Measurements from ENCODE around the gene FIGLA. TPM values are rescaled to one million over a fixed set of nuclear protein-coding genes. Genes with fewer than 3 reads are reported as not detected.
"Not testable (repeated sequence)": the region's sequence is repeated elsewhere in the genome, so short reads cannot be mapped to it uniquely, and the experiment has no call there.

FIGLA gene
- total RNA-seq, 2 donors from 2014 or later, result not detected

DNA sequence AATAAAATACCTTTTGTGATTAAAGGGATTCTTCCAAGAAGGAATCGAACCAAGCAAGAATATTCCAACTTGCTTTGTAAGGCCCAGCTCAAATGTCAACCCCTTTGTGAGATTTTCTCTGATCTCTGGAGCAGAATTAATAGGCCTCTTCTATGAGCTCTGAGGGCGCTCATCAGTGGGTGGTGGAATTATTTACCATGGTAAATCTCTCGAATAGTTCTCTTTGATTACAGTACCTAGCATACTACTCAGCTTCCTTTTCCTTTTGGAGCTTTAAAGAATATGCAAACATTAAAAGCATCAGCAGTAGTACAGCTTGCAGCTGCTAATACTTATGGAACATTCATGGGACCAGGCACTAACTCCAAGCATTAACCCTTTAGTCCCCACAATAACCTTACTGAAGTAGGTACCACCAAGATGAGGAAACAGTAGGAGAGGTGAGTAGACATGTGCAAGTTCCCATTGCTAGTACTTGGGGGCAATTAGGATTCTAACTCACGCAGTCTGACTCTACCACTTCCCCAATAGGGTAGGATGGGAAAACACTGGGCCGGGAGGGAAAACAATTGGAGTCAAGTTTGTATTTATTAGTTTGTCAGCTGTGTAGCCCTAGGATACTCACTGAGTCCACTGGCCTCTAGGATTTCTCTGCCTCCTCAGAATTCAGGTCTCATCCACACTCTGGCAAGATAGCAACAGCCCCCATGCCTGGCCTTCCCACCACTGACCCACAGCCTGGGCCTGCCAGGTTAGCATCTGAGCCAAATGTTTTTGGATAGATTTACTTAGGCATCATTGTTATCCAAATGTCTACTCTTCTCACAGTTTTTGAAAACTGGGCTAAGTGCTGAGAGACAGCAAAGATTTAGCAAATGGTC is 44.1 kb downstream of the FIGLA start:
- no peaks in the 10 kb centered on the region for H3K36me3 ChIP-seq
- no peak overlapping the region for H3K27ac ChIP-seq
- TF ChIP-seq, protein P1, sequence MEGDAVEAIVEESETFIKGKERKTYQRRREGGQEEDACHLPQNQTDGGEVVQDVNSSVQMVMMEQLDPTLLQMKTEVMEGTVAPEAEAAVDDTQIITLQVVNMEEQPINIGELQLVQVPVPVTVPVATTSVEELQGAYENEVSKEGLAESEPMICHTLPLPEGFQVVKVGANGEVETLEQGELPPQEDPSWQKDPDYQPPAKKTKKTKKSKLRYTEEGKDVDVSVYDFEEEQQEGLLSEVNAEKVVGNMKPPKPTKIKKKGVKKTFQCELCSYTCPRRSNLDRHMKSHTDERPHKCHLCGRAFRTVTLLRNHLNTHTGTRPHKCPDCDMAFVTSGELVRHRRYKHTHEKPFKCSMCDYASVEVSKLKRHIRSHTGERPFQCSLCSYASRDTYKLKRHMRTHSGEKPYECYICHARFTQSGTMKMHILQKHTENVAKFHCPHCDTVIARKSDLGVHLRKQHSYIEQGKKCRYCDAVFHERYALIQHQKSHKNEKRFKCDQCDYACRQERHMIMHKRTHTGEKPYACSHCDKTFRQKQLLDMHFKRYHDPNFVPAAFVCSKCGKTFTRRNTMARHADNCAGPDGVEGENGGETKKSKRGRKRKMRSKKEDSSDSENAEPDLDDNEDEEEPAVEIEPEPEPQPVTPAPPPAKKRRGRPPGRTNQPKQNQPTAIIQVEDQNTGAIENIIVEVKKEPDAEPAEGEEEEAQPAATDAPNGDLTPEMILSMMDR (IDR thresholded peaks at IDR 0.05), result no peak
- H3K9me3 ChIP-seq, result no peaks in the 10 kb centered on the region
- H3K27me3 ChIP-seq, result no peaks in the 10 kb centered on the region
- no peak overlapping the region for H3K4me3 ChIP-seq
- H3K4me1 ChIP-seq, result no peaks in the 10 kb centered on the region
- DNase-seq (ENCODE audit: low spot score), result no peak

DNA sequence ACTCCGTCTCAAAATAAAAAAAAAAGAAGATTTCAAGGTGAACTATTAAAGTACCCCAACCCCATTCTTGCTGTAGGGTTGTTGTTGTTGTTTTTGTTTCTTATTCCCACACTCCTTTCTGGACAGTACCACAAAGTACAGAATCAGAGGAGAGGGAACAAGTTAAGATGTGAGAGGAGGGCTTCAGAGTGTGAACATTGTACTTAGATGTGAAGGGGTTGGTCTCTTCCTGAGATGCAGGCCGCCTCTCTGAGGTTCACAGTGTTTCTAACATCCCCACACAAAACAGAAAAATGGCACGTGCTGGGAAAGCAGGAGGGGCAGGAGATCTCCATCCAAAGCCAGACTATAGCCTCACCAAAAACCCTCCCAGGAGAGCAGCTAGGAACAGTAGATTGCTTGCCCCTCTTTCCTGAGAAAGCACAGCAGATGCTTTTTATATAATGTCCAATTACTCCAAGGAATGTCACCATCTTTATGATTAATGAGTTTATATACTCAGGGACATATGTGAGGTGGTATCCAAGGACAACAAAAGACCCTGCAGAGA is 45.1 kb downstream of the FIGLA start:
- Histone ChIP-seq H3K27ac (no peak overlapping the region), H3K4me3 (no peak overlapping the region), H3K36me3 (no peaks in the 10 kb centered on the region), H3K4me1 (no peaks in the 10 kb centered on the region), H3K9me3 (peaks cover 0 to 4% of the 10 kb centered on the region in 2 donors), H3K27me3 (no peaks in the 10 kb centered on the region)
- DNase-seq (ENCODE audit: low spot score), result no peak
- TF ChIP-seq, protein P1 (IDR thresholded peaks at IDR 0.05), result no peak

DNA sequence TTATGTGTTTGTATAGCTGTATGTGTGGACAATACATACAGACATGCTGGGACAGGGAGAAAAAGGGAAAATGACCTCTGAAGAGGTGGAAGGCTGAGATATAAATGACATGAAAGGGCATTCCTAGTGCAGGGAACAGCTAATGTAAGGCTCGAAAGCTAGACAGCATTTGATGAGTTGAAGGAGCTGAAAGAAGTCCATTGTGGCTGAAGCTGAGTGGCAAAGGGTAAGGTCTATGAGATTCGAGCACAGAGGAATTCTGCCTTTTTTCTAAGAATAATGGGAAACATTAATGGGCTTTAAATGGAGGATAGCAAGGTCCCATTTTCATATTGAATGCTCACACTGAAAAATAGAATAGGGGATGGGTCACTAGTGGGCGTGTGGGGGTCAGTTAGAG is 46.0 kb downstream of the FIGLA start:
- Histone ChIP-seq H3K27me3 (no peaks in the 10 kb centered on the region), H3K4me3 (no peak overlapping the region), H3K4me1 (no peaks in the 10 kb centered on the region), H3K27ac (no peak overlapping the region), H3K9me3 (peaks cover 0 to 14% of the 10 kb centered on the region in 2 donors), H3K36me3 (no peaks in the 10 kb centered on the region)
- TF ChIP-seq, protein P1 (IDR thresholded peaks at IDR 0.05), result no peak
- no peak for DNase-seq (ENCODE audit: low spot score)

DNA sequence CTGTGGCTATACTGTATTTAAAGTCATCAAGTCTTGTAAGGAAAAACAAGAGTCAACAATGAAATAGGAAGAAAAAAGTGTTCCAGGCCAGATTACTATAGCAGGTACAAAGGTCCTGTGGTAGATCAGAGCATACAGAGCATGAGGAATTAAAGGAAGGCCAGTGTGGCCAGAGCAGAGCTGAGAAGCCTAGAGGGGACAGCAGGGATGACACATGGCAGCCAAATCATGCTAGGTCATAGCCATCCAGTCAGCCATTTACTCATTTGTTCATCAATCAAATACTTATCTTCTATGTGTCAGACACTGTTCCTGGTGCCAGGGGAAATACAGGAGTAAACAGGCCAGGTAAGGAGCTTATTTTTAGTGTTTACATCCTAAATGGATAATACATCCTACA is 46.8 kb downstream of the FIGLA start:
- DNase-seq (ENCODE audit: low spot score), result no peak
- TF ChIP-seq, protein P1 (IDR thresholded peaks at IDR 0.05), result no peak
- Histone ChIP-seq H3K9me3 (peaks cover 0 to 14% of the 10 kb centered on the region in 2 donors), H3K27me3 (no peaks in the 10 kb centered on the region), H3K4me3 (no peak overlapping the region), H3K27ac (no peak overlapping the region), H3K36me3 (no peaks in the 10 kb centered on the region), H3K4me1 (no peaks in the 10 kb centered on the region)

DNA sequence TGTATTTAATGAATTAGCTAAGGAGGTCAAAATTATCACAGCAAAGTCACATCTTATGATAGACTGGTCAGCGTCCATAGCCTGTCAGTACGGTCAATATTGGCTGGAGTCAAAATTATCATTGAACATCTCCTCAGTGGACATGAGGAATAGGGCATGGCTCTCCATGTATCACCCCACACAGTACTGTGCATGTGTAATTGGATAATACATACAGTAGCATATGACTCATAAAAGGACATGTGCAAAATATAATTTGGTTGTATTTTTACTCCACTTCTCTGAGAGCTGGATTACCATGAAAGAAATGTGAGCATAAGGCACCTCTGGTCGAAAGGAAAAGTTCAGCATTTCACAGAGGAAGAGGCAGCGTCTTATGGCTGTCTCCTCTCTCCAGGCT is 47.4 kb downstream of the FIGLA start:
- peaks cover 0 to 14% of the 10 kb centered on the region in 2 donors for H3K9me3 ChIP-seq

DNA sequence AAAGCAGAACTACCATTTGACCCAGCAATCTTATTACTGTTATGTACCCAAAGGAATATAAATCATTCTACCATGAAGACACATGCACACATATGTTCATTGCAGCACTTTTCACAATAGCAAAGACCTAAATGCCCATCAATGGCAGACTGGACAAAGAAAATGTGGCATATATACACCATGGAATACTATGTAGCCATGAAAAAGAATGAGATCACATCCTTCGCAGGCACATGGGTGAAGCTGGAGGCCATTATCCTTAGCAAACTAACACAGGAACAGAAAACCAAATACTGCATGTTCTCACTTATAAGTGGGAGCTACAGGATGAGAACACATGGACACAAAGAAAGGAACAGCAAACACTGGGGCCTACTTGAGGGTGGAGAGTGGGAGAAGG is 51.0 kb downstream of the FIGLA start:
- H3K4me1 ChIP-seq; H3K4me3 ChIP-seq; DNase-seq (ENCODE audit: low spot score); H3K36me3 ChIP-seq; H3K27ac ChIP-seq; H3K27me3 ChIP-seq: not testable (repeated sequence)
- peaks cover 0 to 14% of the 10 kb centered on the region in 2 donors for H3K9me3 ChIP-seq

More for the DNA sequence above, 47.4 kb downstream of the FIGLA start:
- no peaks in the 10 kb centered on the region for H3K36me3 ChIP-seq
- no peaks in the 10 kb centered on the region for H3K27me3 ChIP-seq
- H3K27ac ChIP-seq, result no peak overlapping the region
- H3K4me3 ChIP-seq, result no peak overlapping the region
- TF ChIP-seq, protein P1 (IDR thresholded peaks at IDR 0.05), result no peak
- DNase-seq (ENCODE audit: low spot score), result no peak
- no peaks in the 10 kb centered on the region for H3K4me1 ChIP-seq
